Measurements from ENCODE around the gene KRTAP12-1.
"Not testable (repeated sequence)": the region's sequence is repeated elsewhere in the genome, so short reads cannot be mapped to it uniquely, and the experiment has no call there.

KRTAP12-1 gene

DNA sequence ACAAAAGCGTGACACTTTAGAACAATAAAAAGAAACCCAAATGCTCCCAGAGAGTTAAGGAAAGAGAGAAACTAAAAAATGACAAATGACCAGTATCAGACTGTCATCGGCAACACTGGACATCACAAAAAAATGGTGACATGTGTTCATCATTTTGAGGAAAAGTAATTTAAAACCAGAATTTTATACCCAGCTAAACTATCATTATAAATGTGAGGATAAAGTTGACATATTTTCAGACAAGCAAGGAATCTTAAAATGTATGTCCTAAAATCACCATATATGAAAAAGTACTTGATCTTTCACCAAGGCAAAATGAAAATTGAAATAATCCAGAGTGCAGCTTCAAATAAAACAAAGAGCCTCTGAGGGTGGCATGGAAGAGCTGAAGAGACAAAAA lies 37.1 kb downstream of the KRTAP12-1 start:
- DNase-seq (ENCODE audit: low read depth) = no peak

DNA sequence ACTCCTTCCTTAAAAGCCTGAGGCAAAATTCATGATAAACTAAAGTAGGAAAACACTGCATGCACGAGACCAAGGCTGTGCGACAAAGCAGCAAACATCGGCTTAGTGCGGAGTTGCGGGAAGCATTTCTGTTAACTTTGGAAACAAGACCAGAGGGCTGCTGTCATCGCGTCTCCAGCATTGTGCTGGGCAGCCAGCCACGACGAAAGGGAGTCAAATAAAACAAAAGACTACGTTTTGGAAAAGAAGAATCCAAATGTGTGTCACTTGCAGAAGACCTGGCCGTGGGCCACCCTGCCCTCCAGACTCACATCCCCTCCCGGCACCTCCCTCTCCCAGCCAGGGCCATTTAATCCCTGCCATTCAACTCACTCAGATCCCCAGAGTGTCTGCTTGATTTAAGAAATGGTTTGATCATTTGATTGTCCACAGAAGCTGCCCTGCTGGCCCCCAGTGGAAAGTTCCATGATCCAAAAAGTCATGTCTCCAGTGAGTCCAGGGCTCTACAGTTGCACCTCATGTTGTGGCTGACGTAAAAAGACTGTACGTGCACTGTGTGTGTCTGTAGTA lies 38.1 kb downstream of the KRTAP12-1 start:
- no peak for DNase-seq (ENCODE audit: low read depth)

DNA sequence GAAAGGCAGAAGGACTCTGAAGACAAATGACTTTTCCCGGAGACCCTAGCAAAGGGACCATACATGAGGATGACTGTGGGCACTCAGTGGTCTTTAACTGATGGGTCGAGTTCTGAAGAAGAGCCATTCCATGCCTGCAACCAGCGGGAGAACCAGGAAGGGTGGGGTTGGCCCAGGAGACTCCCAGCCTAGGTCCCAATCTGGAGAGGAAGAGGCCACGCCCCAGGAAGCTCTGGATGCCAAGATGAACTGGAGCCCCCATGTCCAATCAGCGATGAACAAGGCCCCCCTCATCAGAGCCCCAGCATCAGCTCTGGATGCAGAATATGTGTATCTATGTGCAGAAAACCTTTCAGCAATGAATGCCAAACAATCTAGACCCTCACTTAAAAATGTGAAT lies 41.2 kb downstream of the KRTAP12-1 start:
- DNase-seq (ENCODE audit: low read depth) = no peak

DNA sequence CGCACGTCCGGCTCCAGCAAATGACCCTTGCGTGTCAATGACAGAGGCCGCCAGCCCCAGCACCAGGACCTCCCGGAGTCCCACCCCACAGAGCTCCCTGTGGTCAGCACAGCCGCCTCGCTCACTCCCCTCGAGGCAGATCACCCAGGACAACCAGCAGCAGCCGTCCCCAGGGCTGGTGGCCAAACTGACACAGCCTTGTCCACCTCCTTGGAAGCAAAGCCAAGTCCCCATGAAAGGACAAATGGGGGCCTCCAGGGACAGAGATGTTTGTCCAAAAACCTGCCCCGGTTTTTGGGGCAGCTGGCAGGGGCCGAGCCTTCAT lies 42.7 kb downstream of the KRTAP12-1 start:
- DNase-seq (ENCODE audit: low read depth) = no peak

DNA sequence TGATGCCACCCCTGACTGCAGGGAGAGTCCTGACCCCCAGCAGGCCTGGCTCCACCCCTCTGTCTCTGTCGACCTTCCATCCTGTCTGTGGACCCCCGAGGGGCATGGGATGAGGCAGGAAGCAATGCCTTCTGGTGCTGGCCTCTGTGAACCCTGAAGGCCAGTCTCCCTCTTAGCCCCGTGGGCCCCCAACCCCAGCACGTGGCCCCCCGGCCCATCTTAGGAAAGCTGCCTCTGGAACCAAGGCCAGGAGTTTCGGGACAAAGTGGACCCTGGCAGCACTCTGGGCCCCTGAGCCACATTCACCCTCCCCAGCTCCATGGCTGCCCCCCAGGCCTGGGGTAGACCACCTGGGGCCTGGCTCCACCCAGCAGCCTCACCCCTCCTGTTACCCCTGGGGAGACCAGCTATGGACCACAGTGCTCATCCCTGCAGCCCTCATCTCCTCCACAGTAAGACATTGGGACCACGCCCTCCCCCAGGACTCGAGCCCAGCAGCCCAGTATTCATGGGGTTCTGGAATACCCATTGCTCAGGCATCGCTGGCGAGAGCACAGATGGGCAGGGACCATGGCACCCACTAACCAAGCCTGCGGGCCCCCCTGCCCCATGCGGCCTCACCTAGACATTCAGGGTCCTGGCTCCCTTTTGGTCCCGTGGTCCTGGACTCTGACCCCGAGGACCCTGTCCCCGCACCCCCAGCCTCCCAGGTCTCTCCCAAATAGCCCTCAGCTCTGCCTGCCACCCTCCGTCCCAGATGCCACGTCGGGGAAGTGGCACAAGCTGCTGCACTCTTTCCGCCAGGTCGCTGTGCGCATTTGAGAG lies 43.2 kb downstream of the KRTAP12-1 start:
- not testable (repeated sequence) for DNase-seq (ENCODE audit: low read depth)

DNA sequence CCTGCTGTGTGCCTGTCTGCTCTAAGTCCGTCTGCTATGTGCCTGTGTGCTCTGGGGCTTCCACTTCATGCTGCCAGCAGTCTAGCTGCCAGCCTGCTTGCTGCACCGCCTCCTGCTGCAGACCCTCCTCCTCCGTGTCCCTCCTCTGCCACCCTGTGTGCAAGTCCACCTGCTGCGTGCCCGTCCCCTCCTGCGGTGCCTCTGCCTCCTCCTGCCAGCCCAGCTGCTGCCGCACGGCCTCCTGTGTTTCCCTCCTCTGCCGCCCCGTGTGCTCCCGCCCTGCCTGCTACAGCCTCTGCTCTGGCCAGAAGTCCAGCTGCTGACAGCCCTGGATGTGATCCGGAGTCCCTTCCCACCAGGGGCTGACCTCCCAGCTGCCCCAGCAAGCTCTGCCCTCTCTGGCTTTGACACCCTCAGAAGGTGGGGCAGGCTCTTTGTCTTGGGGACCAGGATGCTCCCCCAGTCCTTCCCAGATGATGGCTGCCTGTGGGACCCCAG lies 44.1 kb downstream of the KRTAP12-1 start:
- DNase-seq (ENCODE audit: low read depth) = not testable (repeated sequence)

DNA sequence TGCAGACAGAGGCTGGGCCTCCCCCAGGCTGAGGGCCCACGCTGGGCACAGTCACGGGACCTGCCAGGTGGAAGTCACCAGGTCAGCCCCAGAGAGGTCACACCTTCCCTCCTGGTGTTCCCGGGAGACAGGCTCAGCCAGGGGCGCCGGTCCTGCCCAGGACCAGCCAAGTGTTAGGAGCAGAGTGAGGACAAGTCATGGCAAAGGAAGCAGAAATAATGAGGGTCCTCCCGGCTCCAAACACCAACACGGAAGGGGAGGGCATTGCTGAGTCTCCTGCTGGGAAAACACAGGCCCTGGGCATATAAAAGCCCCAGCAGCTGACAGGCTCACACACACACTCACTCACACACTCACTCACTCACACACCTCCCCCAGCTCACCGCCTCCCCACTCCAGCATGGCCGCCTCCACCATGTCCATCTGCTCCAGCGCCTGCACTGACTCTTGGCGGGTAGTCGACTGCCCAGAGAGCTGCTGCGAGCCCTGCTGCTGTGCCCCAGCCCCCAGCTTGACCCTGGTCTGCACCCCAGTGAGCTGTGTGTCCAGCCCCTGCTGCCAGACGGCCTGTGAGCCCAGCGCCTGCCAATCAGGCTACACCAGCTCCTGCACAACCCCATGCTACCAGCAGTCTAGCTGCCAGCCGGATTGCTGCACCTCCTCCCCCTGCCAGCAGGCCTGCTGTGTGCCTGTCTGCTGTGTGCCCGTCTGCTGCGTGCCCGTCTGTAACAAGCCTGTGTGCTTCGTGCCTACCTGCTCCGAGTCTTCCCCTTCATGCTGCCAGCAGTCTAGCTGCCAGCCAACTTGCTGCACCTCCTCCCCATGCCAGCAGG lies 44.7 kb downstream of the KRTAP12-1 start, which contains the start of gene KRTAP10-10:
TSS of gene KRTAP10-10 (plus strand) at position 339 of the 833 bp plus-strand sequence. CDS start at position 401, 62 bp downstream.
- DNase-seq (ENCODE audit: low read depth) = no peak

DNA sequence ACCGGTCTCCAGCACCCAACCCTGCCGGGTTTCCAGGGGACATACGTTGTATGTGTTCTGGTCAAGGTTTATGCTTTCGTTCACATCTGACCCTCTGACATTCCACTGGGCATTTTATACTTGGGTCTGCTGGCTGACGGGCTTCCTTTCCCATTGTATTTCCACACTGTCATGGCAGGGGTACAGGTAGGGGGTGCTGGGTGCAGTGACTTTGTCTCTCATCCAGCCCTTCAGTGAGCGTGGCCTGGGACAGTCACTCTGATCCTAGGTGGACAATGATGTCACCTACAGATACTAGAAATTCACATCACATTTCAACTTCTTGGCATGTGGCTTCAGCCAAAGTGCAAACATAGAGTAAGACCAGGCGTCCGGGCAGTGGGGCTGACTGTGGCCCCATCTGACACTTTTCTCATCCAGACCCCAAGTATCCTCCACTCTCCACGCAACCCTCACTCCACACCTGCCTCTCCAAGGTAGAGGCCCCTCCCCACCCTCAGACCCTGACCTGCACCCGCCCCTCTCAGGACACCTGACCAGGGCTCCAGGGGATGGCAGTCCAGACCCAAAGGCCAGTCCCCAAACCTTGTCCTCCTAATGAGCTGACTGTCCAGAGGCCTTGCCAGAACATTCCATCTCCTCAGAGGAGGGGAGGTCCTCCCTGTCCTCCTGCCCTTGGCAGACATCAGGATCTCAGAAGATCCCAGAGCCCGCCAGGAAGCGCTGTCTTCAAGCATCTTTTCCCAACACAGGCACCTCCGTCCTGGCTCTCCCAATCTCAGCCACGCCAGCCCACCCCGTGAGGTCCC lies 45.5 kb downstream of the KRTAP12-1 start:
- DNase-seq (ENCODE audit: low read depth) = no peak

DNA sequence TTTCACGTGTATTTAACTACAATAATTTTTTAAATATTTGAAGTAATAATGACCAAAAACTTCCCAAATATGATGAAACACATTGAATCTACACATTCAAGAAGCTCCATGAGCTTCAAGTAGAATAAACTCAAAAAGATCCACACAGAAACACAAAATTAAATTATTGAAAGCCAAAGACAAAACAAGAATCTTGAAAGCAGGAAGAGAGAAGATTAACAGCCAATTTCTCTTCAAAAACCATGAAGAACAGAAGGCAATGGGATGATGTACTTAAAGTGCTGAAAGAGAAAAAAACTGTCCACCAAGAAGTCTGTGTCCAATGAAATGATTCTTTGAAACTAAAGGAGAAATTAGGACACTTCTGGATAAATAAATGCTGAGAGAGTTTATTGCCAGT lies 49.9 kb downstream of the KRTAP12-1 start:
- no peak for DNase-seq (ENCODE audit: low read depth)
